ENCODE measurements around the gene STAP2.

DNA sequence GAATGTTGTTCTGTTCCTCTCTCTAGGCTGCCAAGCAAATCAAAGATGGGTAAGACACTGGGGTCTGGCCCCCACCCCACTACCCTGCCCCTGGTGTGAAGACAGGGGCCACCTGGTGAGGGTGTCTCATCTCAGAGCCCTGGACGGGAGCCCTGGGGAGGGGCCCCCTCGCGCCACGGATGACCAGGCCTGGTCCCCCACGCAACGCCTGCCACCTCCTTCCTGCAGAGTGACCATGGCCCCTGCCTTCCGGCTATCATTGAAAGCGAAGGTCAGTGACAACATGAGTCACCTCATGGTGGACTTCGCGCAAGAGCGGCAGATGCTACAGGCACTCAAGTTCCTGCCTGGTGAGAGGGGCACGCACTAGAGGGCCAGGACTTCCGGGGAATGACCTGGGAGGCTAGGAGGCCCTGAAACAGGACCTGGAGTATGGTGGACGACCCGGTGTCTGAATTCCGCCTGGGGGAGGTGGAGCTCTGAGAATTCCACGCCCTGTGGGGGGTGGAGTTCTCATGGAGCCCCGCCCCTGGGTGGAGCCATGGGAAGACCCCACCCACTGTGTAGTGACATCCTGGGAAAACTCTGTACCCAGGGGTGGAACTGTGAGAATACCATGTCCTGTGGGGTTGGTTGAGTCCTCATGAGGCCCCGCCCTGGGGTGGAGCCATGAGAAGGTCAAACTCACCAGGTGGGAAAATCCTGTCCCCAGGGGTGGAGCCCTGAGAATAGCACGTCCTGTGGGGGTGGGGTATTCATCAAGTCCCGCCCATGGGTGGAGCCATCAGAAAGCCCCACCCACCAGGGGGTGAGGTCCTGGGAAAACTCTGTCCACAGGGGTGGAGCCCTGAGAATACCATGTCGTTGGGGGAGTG lies 28.1 kb downstream of the STAP2 start:
- TF ChIP-seq CTCF (IDR thresholded peaks at IDR 0.05; ENCODE audit: extremely low read depth in 1 of 2, insufficient read depth in 1 of 2, low read depth in 1 of 2, low read length in 2 of 2) (no peak), GATA2 (IDR thresholded peaks at IDR 0.05; ENCODE audit: insufficient read depth, insufficient read length, low read depth, low read length) (no peak), JUN (IDR thresholded peaks at IDR 0.05; ENCODE audit: borderline replicate concordance, insufficient read depth, insufficient read length, low read depth) (no peak), EZH2 (IDR thresholded peaks at IDR 0.05; ENCODE audit: borderline replicate concordance, low read depth, low read length, severe bottlenecking) (no peak), POLR2A (IDR thresholded peaks at IDR 0.05; ENCODE audit: low read depth, low read length) (no peak), POLR2AphosphoS5 (IDR thresholded peaks at IDR 0.05; ENCODE audit: insufficient read depth, low read depth, low read length) (no peak), MYC (IDR thresholded peaks at IDR 0.05; ENCODE audit: low read depth, low read length) (no peak), MAX (IDR thresholded peaks at IDR 0.05; ENCODE audit: insufficient read depth, insufficient read length) (no peak), FOS (IDR thresholded peaks at IDR 0.05; ENCODE audit: borderline replicate concordance, insufficient read depth, low read length) (no peak)
